Stimulated activated CD4-positive, alpha-beta T cell treated with anti-CD3 and anti-CD28 coated beads, TNF-alpha, amount 100 ng/mL, for 4 hours (primary cell): ENCODE measurements around the gene FNBP1.
A peak's percentile ranks its signal among the peaks of the same experiment; 100 is the strongest.
"Not testable (repeated sequence)": the region's sequence is repeated elsewhere in the genome, so short reads cannot be mapped to it uniquely, and the experiment has no call there.

Experiments
- DNase-seq, 3 experiments: peaks; one replicate each; pipeline ENCODE4 v3.0.0-alpha.2; 2020; ENCODE audit warnings: low read depth in 3 of 3

FNBP1 gene

DNA sequence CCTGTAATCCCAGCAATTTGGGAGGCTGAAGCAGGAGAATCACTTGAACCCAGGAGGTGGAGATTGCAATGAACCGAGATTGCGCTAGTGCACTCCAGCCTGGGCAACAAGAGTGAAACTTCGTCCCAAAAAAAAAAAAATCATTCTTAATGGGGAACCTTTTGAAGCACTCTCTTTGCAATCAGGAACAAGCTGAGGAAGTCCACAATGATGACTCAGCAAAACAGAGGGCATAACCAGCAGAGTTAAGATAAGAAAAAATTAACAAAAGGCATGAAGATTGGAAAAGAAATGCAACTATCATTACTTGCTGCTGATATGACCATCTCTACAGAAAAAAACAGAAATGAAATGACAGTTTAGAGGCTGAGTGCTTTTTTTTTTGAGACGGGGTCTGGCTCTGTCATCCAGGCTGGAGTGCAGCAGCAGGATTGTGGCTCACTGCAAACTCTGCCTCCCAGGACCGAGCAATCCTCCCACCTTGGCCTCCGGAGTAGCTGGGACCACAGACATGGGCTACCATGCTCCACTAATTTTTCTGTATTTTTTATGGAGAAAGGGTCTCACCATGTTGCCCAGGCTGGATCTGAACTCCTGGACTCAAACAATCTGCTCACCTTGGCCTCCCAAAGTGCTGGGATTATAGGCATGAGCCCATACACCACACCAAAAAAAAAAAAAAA, 88.0 kb downstream of the FNBP1 start:
- no peak for DNase-seq

DNA sequence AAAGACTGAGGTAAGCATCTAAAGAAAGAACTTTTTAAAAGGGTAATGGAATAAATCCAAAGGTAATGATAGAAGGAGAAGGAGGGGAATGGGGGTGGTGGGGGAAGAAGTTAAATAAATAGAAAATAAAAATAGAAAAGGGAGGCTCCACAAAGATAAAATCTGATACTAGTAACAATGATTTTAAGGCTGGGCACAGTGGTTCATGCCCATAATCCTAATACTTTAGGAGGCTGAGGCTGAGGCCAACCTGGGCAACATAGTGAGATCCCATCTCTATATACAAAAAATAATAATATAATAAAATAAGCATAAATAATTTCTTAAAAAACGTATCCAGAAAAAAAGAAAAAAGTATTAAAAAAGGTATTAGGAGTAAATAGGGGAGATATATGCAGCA, 89.3 kb downstream of the FNBP1 start:
- no peak for DNase-seq

DNA sequence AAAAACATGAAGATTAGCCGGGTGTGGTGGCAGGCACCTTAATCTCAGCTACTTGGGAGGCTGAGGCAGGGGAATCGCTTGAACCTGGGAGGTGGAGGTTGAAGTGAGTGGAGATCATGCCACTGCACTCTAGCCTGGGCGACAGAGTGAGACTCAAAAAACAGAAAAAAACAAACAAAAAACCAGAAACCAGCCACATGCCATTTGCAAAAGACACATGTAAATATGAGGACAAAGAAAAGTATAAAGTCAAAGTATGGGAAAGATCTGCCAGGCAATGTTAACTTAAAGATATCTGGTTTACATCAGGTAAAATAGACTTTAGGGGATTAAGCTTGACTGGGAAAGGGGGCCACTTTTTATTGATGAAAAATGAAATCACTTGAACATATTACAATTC, 90.7 kb downstream of the FNBP1 start:
- DNase-seq: no peak

DNA sequence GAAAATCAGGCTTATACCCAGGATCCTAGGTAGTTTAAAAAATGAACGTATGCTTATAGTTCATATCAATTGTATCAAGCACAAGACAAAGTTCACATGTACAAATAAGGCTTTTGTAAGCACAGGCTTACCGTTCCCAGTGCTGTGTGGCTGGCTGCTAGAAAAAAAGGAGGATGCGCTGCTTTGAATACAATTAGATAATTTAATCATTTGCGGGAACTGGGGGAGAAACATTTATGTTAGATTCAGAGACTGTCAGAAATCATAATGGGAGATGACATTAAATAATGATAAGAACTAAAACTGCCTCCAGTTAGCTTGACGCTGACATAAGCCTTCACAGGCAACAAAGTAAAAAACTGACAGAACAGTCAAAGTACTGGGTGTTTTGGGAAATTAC, 93.2 kb downstream of the FNBP1 start:
- DNase-seq: no peak

DNA sequence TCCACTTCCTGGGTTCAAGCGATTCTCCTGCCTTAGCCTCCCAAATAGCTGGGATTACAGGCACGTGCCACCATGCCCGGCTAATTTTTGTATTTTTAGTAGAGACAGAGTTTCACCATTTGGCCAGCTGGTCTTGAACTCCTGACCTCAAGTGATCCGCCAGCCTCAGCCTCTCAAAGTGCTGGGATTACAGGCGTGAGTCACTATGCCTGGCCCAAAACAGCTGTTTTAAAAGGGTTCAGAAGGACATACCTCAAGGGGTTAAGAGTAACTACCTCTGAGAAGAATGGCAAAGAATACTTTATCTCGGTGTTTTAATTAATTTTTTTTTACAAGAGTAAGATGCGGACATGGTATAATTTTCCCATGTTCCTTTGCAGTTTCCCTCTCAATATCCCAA, 94.4 kb downstream of the FNBP1 start:
- not testable (repeated sequence) for DNase-seq

DNA sequence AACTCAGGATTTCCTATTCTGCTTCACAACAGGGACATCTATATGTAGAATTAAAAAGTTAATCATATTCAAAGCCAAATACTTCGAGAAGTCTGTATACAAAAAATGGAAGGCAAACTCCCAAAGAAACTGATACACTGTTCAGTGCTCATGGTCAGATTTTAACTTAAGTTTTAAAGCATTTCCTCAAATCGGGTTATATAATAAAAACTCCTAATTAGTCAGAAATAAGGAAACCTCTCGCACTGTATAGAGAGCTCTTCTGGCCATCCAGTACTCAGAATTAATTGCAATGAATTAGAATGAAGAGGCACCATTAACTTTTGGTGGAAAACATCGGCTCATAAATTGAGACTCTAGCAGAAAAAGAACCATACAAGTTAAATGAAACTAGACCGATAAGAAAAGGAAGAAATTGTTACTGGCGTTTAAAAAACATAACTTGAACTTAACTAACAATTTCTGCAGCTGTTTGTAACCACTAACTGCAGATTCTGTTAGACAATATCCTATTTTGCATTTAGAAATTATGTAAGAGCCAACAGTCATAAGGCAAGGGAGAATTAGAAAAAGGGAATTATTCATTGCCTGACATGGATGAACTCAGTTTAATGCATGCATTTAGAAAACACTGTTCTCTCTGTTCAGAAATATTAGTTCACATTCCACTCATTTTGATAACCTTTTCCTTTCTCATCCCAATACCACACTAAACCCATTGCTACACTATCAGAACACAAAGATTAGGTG, 96.6 kb downstream of the FNBP1 start:
- DNase-seq: no peak

DNA sequence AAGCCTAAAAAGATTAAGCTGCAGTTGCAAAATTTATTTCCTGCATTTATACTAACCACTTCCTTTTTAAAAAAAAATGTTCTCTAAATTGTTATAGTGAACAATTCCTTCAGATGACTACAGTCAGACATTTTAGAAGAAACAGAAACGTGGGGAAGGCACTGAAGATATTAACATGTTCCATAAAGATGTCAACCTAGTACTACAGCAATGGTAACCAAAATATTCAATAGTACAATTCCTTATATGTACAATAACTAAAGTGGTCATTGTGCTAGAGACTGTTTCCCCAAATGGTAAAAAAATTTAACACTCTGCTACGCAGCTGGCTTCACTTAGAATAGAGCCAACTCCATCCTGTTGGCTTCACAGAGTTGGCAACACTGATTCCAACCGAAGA, 97.7 kb downstream of the FNBP1 start:
- no peak for DNase-seq

DNA sequence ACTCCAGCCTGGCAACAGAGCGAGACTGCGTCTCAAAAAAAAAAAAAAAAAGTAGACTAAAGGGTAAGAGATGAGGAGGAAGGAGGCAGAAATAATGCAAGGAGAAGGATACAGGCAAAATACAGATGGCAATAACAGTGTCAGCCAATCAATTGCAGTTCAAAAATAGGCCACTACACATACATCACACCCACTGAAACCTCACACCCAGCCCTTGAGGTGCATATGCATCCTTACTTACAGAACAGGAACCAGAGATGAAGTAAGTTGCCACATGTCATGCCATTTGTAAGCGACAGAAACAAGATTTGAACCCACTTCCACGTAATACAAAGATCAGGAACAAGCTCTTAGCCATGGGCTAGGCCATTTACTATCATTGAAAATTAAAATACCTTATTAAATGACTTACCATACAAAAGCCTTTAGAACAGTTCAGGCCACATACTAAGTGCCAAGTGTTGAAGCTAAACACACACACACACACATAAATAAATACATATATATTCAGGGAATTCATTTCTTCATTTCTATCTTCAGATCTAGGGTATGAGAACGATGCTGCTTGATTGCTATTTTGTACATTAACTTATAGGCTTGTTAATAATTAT, 98.4 kb downstream of the FNBP1 start:
- DNase-seq: peak in 1 of 3 experiments; percentile 29

DNA sequence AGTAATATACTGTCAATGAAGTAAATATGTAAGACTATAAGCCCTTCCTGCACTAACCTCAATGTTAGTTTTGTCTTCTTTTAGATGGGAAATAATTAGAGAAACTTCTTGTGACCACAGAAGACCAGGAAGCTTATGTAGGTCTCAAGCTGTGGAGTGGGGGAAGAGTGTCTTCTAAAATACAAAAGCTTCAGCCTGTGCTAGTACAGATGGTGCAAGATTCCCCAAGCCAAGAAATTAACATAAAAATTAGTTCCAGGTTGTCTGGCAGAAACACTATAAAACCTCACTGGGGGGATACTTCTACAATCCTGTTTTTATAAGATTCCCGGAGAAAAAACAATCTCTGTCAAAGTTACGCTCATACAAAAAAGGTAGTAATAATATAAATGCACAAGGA, 103.6 kb downstream of the FNBP1 start:
- no peak for DNase-seq

DNA sequence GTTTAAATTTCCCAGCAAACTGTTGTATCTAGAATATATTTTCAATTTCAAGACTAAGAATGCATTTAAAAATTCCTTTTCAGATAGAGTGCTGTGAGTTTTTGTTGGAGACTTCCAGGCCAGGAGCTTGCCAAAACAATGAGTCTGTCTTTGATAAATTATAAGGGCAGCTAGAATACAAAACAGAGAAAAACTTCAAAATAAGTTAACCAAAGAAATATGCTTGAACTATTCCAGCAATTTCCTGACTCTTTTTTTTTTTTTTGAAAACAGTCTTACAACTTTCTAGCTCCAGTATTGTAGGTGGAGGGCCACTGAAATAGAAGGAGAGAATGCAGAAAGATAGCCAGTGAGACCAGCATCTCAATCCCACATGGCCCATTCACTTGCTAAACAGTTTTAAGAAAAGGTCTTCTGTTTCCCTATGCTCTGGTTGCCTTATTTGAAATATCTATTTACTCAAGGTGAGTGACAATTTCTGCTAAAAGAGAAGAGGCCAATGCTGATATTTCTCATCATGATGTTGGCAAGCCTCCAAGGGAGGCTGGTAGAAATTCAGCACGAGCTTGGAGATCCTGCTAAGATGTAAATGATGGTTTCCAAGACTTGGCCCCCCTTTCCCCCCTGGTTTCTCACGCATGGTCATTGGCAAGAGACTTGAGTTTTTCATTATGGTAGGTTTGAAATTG, 104.6 kb downstream of the FNBP1 start:
- DNase-seq: no peak

DNA sequence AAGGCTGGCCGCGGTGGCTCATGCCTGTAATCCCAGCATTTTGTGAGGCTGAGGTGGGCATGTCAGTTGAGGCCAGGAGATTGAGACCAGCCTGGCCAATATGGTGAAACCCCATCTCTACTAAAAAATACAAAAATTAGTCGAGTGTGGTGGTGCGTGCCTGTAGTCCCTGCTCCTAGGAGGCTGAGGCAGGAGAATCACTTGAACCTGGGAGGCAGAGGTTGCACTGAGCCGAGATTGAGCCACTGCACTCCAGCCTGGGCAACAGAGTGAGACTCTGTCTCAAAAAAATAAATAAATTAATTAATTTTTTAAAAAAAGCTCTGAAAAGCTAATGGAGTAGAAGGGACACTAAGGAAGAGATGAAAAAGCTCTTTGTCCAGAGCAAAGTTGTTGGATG, 105.1 kb downstream of the FNBP1 start:
- DNase-seq: not testable (repeated sequence)

DNA sequence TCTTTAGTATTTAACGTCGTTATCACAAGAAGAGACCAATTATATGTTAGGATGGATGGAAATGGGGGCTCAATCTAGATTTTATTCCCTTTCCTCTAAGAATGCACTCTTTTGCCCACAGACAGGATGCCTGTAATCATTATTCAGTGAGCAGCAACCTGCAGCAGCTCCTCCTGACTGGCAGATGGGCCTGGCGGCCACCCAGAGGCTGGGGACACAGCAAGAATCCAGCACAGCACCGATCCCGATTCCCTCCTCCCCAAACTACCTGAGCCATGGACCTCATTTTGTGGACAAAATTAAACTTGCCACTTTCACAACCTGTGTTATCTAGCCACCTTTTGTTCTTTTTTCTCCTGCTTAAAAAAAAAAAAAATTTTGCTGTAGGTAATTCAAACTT, 106.8 kb downstream of the FNBP1 start:
- DNase-seq: no peak

DNA sequence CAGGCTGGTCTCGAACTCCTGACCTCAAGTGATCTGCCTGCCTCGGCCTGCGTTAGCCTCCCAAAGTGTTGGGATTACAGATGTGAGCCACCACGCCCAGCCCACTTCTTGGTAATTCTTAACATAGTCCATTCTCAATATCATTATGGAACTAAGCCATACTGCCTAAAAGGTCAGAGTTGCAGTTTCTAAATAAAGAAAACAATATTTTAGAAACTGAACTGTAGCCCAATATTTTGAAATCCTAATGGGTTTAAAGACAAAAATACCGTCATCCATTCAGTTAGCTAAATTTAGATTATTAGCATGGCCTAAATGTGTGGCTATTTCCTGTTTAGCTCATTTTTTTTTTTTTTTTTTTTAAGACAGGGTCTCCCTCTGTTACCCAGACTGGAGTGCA, 108.2 kb downstream of the FNBP1 start:
- no peak for DNase-seq

DNA sequence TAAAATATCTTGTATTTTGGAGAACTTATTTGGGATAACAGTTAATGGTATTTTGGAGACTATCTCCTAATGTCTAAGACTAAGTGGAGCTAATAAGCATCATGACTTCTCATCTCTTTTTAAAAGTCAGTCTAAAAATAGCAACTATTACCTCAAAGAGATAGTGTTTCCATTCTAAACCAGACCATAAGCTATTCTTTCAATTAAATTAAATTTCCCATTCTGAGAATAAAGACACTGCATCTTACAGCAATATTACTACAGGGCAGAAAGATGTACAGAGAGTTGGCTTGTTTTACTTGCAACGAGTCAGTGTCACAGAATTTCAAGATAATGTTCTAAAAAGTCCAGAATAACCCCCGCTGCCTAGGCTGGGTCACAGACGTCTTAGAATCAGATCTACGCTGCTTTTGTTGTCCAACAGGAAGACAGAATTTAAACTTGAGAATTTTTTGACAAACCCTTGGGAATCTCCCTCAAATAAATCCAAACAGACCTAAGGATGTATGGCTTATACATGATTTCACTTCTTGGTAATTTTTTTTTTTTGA, 108.9 kb downstream of the FNBP1 start:
- DNase-seq: no peak

DNA sequence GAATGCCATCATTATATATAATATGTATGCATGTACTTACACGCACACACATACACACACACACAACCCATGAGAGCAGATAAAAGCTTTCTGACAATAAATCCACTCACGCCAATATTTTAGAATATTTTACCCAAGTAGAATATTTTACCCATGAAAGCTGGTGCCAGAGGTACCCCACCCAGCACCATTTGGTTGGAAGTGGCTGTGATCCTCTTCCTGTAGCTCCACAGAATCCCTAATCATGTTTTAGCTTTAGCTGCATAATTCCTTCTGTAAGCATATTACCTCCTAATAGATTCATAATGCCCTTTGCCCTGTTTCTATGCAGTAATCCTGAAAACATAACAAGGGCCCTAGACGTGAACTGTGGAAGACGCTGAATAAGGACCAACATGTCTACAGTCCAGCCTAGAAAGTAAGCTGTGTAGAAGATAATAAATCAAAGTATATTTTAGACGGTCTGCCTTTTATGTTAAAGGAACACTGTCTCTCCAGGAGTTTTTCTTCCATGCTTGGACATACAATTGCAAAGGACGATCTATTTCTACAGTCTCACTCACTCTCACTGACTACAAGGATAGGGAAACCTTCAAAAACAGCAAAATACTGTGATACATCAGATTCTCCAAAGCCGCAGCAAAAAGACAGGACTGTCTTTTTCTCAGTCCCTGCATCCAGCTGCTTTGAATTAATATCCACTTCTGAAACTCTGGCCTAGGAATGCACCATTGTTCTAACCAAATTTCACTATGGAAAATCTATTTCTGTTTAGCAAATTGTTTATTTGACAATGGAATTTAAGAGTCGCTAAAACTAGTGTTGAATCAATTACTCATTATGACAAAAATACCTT, 109.6 kb downstream of the FNBP1 start:
- no peak for DNase-seq

DNA sequence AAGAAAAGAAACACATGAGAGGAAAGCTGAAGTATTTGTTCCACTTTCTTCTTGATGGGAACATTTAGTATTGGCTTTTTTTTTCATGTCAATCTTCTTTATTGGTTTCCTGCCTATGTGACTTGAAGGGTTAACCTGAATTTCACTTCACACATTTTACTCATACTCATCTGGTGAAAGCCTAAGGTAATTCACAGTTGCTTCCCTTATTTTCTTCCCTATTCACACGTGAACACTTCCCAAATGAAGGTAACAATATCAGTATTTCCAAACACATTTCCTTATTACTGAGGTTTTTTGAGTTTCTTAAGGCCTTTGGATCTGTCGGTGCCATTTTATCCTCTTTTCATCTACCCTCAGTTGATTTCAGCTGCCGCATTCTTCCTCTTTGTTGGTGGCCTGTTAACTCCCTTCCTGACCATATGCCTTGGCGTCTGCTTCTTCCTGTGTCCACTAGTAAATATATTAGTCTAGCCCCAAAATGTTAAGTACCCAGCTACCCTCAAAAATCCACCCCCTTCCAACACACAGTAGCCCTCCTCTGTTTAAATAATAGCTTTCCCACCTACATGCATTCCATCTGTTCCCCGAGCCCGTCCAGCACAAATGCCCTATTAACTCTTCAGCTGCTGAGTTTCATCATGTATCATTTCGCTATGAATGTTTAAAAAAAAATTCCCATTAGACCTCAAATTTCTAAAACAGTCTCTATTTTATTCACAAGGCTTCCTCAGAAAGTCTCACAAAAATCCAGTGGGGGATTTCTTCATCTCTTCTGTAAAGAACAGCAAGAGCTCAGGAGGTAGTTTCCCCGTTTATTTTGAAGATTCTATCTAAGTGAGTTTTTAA, 110.5 kb downstream of the FNBP1 start:
- DNase-seq: no peak

DNA sequence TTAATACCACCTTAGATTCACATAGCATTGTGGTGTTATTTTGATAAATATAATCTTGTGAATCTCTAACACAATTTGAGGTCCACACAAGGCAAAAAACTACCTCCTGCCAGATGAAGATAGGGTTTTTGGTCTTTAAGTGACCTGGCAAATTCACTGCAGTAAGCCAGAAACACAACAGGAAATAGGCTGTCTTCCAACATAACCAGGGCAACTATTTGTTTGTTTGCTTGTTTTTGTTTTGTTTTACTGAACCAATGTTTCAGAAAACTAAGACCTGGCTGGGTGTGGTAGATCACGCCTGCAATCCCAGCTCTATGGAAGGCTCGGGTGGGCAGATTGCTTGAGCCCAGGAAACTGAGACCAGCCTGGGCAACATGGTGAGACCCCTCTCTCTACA, 112.2 kb downstream of the FNBP1 start:
- no peak for DNase-seq

DNA sequence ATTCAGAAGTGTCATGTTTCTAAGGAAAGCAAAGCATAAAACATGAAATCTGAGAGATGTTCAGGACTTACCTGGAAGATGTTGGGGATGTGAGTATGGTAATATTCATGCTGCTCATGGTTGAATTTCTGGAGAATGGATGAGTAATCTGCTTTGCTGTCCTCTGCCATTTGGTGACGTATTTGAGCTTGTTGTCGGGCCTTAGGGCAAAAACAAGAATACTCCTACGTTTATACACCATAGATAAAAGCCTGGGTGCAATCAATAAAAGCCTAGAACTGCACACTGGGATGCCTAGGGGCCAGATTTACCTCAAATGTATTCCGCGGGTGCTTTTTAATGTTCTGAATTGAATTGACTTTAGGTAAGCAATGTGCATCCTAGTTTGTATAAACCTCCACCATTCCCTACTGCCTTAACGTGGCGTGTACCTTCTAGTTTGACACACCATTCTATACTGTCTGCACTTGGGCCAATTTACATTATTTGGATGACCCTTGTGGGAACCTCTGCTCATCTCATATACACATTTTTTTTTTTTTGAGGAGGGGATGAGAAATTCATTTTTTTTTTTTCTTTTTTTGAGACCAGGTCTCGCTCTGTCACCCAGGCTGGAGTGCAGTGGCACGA, 113.4 kb downstream of the FNBP1 start:
- DNase-seq: no peak

DNA sequence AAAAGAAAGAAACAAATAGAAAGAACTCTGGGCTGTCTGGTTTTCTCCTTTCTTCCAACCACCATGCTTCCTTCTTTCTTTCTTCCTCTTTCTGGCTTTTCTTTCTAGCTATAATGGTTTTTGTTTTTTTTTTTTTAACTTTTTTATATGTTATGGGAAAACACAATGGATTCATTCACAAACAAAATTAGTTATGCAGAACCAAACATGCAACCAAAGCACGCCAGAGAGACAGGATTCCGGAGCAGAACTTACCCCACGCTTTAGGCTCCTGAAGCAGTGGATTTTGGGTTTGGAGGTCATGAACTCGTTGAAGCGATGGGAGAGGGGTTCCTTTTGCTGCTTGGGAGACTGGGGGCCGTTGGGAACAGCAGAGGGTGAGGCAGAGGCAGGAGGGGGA, 119.4 kb downstream of the FNBP1 start:
- DNase-seq: no peak

DNA sequence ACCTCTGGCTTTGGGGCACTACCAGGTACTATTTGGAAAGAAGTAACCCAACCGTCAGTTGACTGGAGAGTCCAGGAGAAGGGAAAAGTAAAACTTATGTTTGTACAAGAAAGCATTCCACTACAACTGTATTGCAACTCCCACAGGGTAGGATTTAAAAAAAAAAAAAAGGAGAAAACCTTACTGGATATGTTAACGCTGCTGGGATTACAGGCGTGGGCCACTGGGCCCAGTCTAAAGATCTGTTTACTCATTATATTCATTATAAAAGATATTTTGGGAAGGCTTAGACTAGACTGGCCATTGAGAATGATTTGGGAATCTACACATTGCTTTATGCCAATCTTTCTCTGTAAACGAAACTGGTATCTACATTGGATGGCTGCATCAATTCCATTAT, 121.1 kb downstream of the FNBP1 start:
- DNase-seq: no peak
